GM12878 (cell line): ENCODE results near the gene RNF41. TPM values are rescaled to one million over a fixed set of nuclear protein-coding genes. Genes with fewer than 3 reads are reported as not detected.
A peak's percentile ranks its signal among the peaks of the same experiment; 100 is the strongest.

Experiments
- EGR1 ChIP-seq, 2 experiments: IDR thresholded peaks; 1 replicate in 1 of 2; 2 replicates in 1 of 2; pipeline ENCODE4 v1.6.1; 2011 to 2012; ENCODE audit warnings: low read depth in 2 of 2, low read length in 2 of 2, borderline replicate concordance in 1 of 2, mild to moderate bottlenecking in 1 of 2, moderate library complexity in 1 of 2
- HDAC2 ChIP-seq: fragments of 200-600 bp; sonication (generic); IDR thresholded peaks from 2 replicates; pipeline ENCODE4 v1.6.1; 2017
- IKZF1 ChIP-seq: fragments of 450-650 bp; conservative IDR thresholded peaks from 2 replicates; pipeline ENCODE4 v1.6.1; 2017; ENCODE audit warnings: antibody characterized with exemption, mild to moderate bottlenecking
- JUNB ChIP-seq: IDR thresholded peaks from 2 replicates; pipeline ENCODE4 v1.6.1; 2016; ENCODE audit warnings: antibody characterized with exemption, mild to moderate bottlenecking
- MEF2A ChIP-seq: IDR thresholded peaks from 2 replicates; pipeline ENCODE4 v1.6.1; 2011; ENCODE audit warnings: low read depth, mild to moderate bottlenecking, low read length, moderate library complexity; ENCODE audit not compliant: insufficient read depth
- MTA3 ChIP-seq: IDR thresholded peaks from 2 replicates; pipeline ENCODE4 v1.6.1; 2012; ENCODE audit warnings: low read length, inconsistent platforms, borderline replicate concordance
- NFIC ChIP-seq: IDR thresholded peaks from 2 replicates; pipeline ENCODE4 v1.6.1; 2012; ENCODE audit warnings: low read depth, mild to moderate bottlenecking, inconsistent platforms, low read length, moderate library complexity
- NFXL1 ChIP-seq: fragments of 450-650 bp; IDR thresholded peaks from 2 replicates; pipeline ENCODE4 v1.6.1; 2017; ENCODE audit warnings: antibody characterized with exemption, mild to moderate bottlenecking, borderline replicate concordance
- POLR2AphosphoS5 ChIP-seq: IDR thresholded peaks from 2 replicates; pipeline ENCODE4 v1.6.1; 2011; ENCODE audit warnings: mild to moderate bottlenecking, low read length, inconsistent platforms
- POU2F2 ChIP-seq: IDR thresholded peaks from 3 replicates; pipeline ENCODE4 v1.6.1; 2011; ENCODE audit warnings: low read depth, mild to moderate bottlenecking, low read length, borderline replicate concordance
- RAD21 ChIP-seq: IDR thresholded peaks from 2 replicates; pipeline ENCODE4 v1.6.1; 2011; ENCODE audit warnings: mild to moderate bottlenecking, low read depth, low read length, moderate library complexity; ENCODE audit not compliant: insufficient read depth
- RB1 ChIP-seq: fragments of 450-650 bp; formaldehyde crosslinking; IDR thresholded peaks from 2 replicates; pipeline ENCODE4 v1.6.1; 2017; ENCODE audit warnings: mild to moderate bottlenecking, borderline replicate concordance
- RCOR1 ChIP-seq: conservative IDR thresholded peaks from 2 replicates; pipeline ENCODE4 v1.6.1; 2012; ENCODE audit warnings: low read depth, low read length, improper control_type of control experiment
- RFX5 ChIP-seq: IDR thresholded peaks from 2 replicates; pipeline ENCODE4 v1.6.1; 2011; ENCODE audit warnings: low read depth, low read length, improper control_type of control experiment
- SMAD1 ChIP-seq: fragments of 450-650 bp; IDR thresholded peaks from 2 replicates; pipeline ENCODE4 v1.6.1; 2018; ENCODE audit warnings: mild to moderate bottlenecking, low read depth; ENCODE audit not compliant: partially characterized antibody
- SMC3 ChIP-seq: IDR thresholded peaks from 2 replicates; pipeline ENCODE4 v1.6.1; 2011; ENCODE audit warnings: low read length, improper control_type of control experiment, borderline replicate concordance
- STAT3 ChIP-seq: IDR thresholded peaks from 2 replicates; pipeline ENCODE4 v1.6.1; 2011; ENCODE audit warnings: low read depth, low read length, improper control_type of control experiment
- TCF12 ChIP-seq: IDR thresholded peaks from 2 replicates; pipeline ENCODE4 v1.6.1; 2011; ENCODE audit warnings: low read depth, mild to moderate bottlenecking, low read length
- polyA plus RNA-seq, 11 experiments: library from polyadenylated mRNA; depleted of rRNA in 4 of 11; unstranded in 6 of 11; stranded (reverse) in 5 of 11; fragments of >200 nt; fragmentation: Nextera tagmentation in 4 of 11; fragmentation: Illumina TruSeq in 1 of 11; extraction: Ambion mirVana in 4 of 11; extraction: Trizol in 1 of 11; gene quantifications; 1 replicate in 1 of 11; 2 replicates in 10 of 11; pipeline versions ENCODE4 v1.2.1 to v1.2.3, GENCODE V29; 2011 to 2016; ENCODE audit warnings: inconsistent platforms in 2 of 11, missing spikeins in 2 of 11, low read depth in 1 of 11
- total RNA-seq, 4 experiments: library from RNA; depleted of rRNA in 3 of 4; stranded (reverse); fragments of >200 nt in 3 of 4; fragmentation: Illumina TruSeq in 1 of 4; extraction: Trizol in 1 of 4; gene quantifications; 2 replicates each; pipeline versions ENCODE4 v1.2.1 to v1.2.3, GENCODE V29; 2013 to 2021
- TF ChIP-seq, protein P1 (sequence below): fragments of 450-650 bp; formaldehyde crosslinking; IDR thresholded peaks from 2 replicates; pipeline ENCODE4 v1.4.0; 2020; ENCODE audit warnings: mild to moderate bottlenecking, moderate library complexity
- TF ChIP-seq, protein P2 (sequence below): IDR thresholded peaks from 2 replicates; pipeline ENCODE4 v1.6.1; 2011; ENCODE audit warnings: borderline replicate concordance, low read depth, mild to moderate bottlenecking, moderate library complexity, mixed read lengths, low read length; ENCODE audit not compliant: insufficient read depth; ENCODE audit errors: extremely low read length
- TF ChIP-seq, protein P3 (sequence below): fragments of 450-650 bp; IDR thresholded peaks from 2 replicates; pipeline ENCODE4 v1.6.1; 2018; ENCODE audit warnings: mild to moderate bottlenecking, low read depth, moderate library complexity; ENCODE audit not compliant: partially characterized antibody
- TF ChIP-seq, protein P4 (sequence below): IDR thresholded peaks from 2 replicates; pipeline ENCODE4 v1.6.1; 2012; ENCODE audit warnings: low read depth, low read length, improper control_type of control experiment

RNF41 gene
- total and polyA plus RNA-seq, 10 of the 15 experiments (the other 5 are each of a cell fraction or from before 2014, with no cell fraction given), result 11.1 to 47.8 (median 30.6) TPM

DNA sequence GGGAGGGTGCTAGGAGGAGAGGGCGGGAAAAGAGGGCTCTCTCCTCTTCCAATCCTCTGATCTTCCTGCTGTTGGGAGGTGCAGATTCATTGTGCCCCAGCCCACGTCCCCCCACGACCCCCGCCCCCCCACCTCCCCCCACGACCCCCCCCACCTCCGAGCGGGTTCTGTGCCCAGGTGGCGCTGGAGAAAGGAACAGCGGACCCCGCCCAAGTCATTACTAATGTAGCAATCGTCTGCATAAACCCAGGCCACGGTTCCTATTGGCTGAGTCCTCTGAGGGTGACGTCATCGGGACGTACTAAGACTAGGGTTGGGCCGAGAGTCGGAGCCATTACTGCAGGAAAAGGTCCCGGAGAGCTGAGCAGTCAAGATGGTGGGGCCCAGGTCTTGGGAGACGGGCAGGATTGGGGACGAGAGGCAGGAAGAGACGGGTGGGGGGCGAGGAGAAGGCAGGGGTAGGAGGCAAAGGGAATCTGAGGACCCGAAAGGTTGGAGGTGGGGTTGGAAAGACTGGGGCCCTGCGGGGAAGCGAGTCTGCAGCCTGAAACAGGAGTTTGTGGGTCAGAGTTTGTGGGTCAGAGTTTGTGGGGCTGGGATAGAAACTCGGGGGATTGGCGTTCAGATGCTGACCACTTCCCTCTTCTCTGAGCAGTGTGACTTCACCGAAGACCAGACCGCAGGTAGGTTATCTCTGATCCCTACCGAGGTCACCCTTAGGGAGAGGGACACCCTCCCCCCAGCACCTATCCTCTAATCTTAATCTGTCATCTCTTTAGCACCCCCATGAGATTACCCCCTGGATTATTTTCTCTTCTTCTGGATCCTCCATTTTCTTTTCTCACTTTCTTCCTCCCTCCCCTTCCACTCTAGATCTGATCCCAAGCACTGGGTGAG, 63.4 kb downstream of the RNF41 start, which contains the start of gene MYL6 (continued):
- TF ChIP-seq, protein P1, sequence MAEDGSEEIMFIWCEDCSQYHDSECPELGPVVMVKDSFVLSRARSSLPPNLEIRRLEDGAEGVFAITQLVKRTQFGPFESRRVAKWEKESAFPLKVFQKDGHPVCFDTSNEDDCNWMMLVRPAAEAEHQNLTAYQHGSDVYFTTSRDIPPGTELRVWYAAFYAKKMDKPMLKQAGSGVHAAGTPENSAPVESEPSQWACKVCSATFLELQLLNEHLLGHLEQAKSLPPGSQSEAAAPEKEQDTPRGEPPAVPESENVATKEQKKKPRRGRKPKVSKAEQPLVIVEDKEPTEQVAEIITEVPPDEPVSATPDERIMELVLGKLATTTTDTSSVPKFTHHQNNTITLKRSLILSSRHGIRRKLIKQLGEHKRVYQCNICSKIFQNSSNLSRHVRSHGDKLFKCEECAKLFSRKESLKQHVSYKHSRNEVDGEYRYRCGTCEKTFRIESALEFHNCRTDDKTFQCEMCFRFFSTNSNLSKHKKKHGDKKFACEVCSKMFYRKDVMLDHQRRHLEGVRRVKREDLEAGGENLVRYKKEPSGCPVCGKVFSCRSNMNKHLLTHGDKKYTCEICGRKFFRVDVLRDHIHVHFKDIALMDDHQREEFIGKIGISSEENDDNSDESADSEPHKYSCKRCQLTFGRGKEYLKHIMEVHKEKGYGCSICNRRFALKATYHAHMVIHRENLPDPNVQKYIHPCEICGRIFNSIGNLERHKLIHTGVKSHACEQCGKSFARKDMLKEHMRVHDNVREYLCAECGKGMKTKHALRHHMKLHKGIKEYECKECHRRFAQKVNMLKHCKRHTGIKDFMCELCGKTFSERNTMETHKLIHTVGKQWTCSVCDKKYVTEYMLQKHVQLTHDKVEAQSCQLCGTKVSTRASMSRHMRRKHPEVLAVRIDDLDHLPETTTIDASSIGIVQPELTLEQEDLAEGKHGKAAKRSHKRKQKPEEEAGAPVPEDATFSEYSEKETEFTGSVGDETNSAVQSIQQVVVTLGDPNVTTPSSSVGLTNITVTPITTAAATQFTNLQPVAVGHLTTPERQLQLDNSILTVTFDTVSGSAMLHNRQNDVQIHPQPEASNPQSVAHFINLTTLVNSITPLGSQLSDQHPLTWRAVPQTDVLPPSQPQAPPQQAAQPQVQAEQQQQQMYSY (CRISPR knock-in tag), result peak; percentile 92
- TF ChIP-seq STAT3, result no peak
- no peak; the same call in 1 of the 2 replicates for TF ChIP-seq JUNB
- no peak for TF ChIP-seq HDAC2
- TF ChIP-seq TCF12, result peak; percentile 50; the same call in 1 of the 2 replicates
- TF ChIP-seq NFXL1, result no peak
- no peak for TF ChIP-seq RCOR1
- no peak for TF ChIP-seq EGR1 (IDR thresholded peaks at IDR 0.05; ENCODE audit: borderline replicate concordance in 1 of 2, low read depth in 2 of 2, low read length in 2 of 2)
- TF ChIP-seq MEF2A, result no peak
- TF ChIP-seq, protein P2, sequence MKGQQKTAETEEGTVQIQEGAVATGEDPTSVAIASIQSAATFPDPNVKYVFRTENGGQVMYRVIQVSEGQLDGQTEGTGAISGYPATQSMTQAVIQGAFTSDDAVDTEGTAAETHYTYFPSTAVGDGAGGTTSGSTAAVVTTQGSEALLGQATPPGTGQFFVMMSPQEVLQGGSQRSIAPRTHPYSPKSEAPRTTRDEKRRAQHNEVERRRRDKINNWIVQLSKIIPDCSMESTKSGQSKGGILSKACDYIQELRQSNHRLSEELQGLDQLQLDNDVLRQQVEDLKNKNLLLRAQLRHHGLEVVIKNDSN, result no peak
- TF ChIP-seq NFIC, result no peak
- peak; percentile 95 for TF ChIP-seq POU2F2
- TF ChIP-seq, protein P3, sequence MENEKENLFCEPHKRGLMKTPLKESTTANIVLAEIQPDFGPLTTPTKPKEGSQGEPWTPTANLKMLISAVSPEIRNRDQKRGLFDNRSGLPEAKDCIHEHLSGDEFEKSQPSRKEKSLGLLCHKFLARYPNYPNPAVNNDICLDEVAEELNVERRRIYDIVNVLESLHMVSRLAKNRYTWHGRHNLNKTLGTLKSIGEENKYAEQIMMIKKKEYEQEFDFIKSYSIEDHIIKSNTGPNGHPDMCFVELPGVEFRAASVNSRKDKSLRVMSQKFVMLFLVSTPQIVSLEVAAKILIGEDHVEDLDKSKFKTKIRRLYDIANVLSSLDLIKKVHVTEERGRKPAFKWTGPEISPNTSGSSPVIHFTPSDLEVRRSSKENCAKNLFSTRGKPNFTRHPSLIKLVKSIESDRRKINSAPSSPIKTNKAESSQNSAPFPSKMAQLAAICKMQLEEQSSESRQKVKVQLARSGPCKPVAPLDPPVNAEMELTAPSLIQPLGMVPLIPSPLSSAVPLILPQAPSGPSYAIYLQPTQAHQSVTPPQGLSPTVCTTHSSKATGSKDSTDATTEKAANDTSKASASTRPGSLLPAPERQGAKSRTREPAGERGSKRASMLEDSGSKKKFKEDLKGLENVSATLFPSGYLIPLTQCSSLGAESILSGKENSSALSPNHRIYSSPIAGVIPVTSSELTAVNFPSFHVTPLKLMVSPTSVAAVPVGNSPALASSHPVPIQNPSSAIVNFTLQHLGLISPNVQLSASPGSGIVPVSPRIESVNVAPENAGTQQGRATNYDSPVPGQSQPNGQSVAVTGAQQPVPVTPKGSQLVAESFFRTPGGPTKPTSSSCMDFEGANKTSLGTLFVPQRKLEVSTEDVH, result peak; percentile 59
- TF ChIP-seq POLR2AphosphoS5, result peak; percentile 99
- peak; percentile 68; the same call in 1 of the 2 replicates for TF ChIP-seq MTA3
- TF ChIP-seq RFX5, result peak; percentile 85
- TF ChIP-seq SMAD1, result peak; percentile 93
- TF ChIP-seq IKZF1, result peak; percentile 69
- TF ChIP-seq RAD21, result no peak
- peak; percentile 65; the same call in 1 of the 2 replicates for TF ChIP-seq RB1
- TF ChIP-seq, protein P4, sequence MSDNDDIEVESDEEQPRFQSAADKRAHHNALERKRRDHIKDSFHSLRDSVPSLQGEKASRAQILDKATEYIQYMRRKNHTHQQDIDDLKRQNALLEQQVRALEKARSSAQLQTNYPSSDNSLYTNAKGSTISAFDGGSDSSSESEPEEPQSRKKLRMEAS, result no peak
- TF ChIP-seq SMC3, result no peak
